GM11168 (cell line): ENCODE measurements around the gene STK31.

ENCODE experiments used
- in situ Hi-C: fragments of 300-500 bp; cut with MboI; formaldehyde crosslinking; loops from one replicate; pipeline ENCODE4 v1.12.0; 2022; ENCODE audit warnings: low sequenced_read_pairs; ENCODE audit not compliant: unreplicated experiment

STK31 gene

GRCh38 chr7:23710000-23710399 is at the start of gene STK31:
TSS of gene STK31 (plus strand) at chr7:23710219. CDS start at chr7:23710286, 67 bp downstream.
- in situ Hi-C loops: loop anchor here (5.0 to 10.0 kb wide), 2 partner anchors 138 to 545 kb away; no protein-coding TSS in a partner anchor

- in situ Hi-C loops: no loop called here
Measured at GRCh38 chr7:23661385-23661784, 48.6 kb upstream of the STK31 start.

- in situ Hi-C loops: no loop called here
Measured at GRCh38 chr7:23662124-23662983, 47.7 kb upstream of the STK31 start.

GRCh38 chr7:23662984-23663313 is 47.1 kb upstream of the STK31 start:
- in situ Hi-C loops: no loop called here

GRCh38 chr7:23664122-23664521 is 45.9 kb upstream of the STK31 start:
- in situ Hi-C loops: no loop called here

GRCh38 chr7:23672033-23672432 is 38.0 kb upstream of the STK31 start:
- in situ Hi-C loops: no loop called here

- in situ Hi-C loops: loop anchor here (25.0 kb wide), 1 partner anchor 393 kb away; the partner anchor contains the start of gene MALSU1
Measured at GRCh38 chr7:23679898-23680413, 30.1 kb upstream of the STK31 start, which contains the start of gene FAM221A. TSS of gene FAM221A (plus strand) at chr7:23680199. CDS start at chr7:23680219, 20 bp downstream.

GRCh38 chr7:23680414-23681405 is 29.3 kb upstream of the STK31 start:
- in situ Hi-C loops: loop anchor here (25.0 kb wide), 1 partner anchor 393 kb away; the partner anchor contains the start of gene MALSU1

GRCh38 chr7:23684041-23684440 is 26.0 kb upstream of the STK31 start:
- in situ Hi-C loops: loop anchor here (25.0 kb wide), 1 partner anchor 397 kb away; the partner anchor contains the start of gene MALSU1

- in situ Hi-C loops: loop anchor here (25.0 kb wide), 1 partner anchor 398 kb away; the partner anchor contains the start of gene MALSU1
Measured at GRCh38 chr7:23685731-23686130, 24.3 kb upstream of the STK31 start.

GRCh38 chr7:23687011-23687410 is 23.0 kb upstream of the STK31 start:
- in situ Hi-C loops: loop anchor here (25.0 kb wide), 1 partner anchor 400 kb away; the partner anchor contains the start of gene MALSU1

GRCh38 chr7:23689165-23689564 is 20.9 kb upstream of the STK31 start:
- in situ Hi-C loops: loop anchor here (25.0 kb wide), 1 partner anchor 402 kb away; the partner anchor contains the start of gene MALSU1

- in situ Hi-C loops: loop anchor here (25.0 kb wide), 1 partner anchor 404 kb away; the partner anchor contains the start of gene MALSU1
Measured at GRCh38 chr7:23691320-23691719, 18.7 kb upstream of the STK31 start.

- in situ Hi-C loops: loop anchor here (25.0 kb wide), 1 partner anchor 406 kb away; the partner anchor contains the start of gene MALSU1
Measured at GRCh38 chr7:23693224-23693623, 16.8 kb upstream of the STK31 start.

- in situ Hi-C loops: loop anchor here (25.0 kb wide), 1 partner anchor 410 kb away; the partner anchor contains the start of gene MALSU1
Measured at GRCh38 chr7:23696916-23697441, 13.0 kb upstream of the STK31 start.

- in situ Hi-C loops: loop anchor here (25.0 kb wide), 1 partner anchor 412 kb away; the partner anchor contains the start of gene MALSU1
Measured at GRCh38 chr7:23698822-23699221, 11.2 kb upstream of the STK31 start.

- in situ Hi-C loops: loop anchor here (10.0 kb wide), 1 partner anchor 555 kb away; no protein-coding TSS in a partner anchor
Measured at GRCh38 chr7:23700046-23700445, 10.0 kb upstream of the STK31 start.

GRCh38 chr7:23709081-23709750 is 803 bp upstream of the STK31 start:
- in situ Hi-C loops: loop anchor here (5.0 to 10.0 kb wide), 2 partner anchors 137 to 546 kb away; no protein-coding TSS in a partner anchor
